Stimulated activated CD4-positive, alpha-beta T cell treated with anti-CD3 and anti-CD28 coated beads, Interleukin-15, amount 100 ng/mL, for 48 hours (primary cell): ENCODE data around the gene OOSP1.
"Not testable (repeated sequence)": the region's sequence is repeated elsewhere in the genome, so short reads cannot be mapped to it uniquely, and the experiment has no call there.

Source experiments
- DNase-seq, 2 donors: peaks; one replicate each; pipeline ENCODE4 v3.0.0-alpha.2; 2020; ENCODE audit warnings: low read depth in 2 of 2

Gene OOSP1

GRCh38 chr11:59960502-59961381 lies 22.5 kb downstream of the OOSP1 start:
- no peak for DNase-seq

GRCh38 chr11:59962107-59962482 lies 23.9 kb downstream of the OOSP1 start:
- no peak for DNase-seq

GRCh38 chr11:59963733-59964132 lies 25.5 kb downstream of the OOSP1 start, which contains the start of gene OOSP4A:
OOSP4A (plus strand) TSS chr11:59964033; CDS start chr11:59964033, 0 bp downstream.
- DNase-seq, result no peak

GRCh38 chr11:59965424-59965823 lies 27.2 kb downstream of the OOSP1 start:
- no peak for DNase-seq

- DNase-seq, result no peak
Observed at GRCh38 chr11:59966201-59966600, 28.0 kb downstream of the OOSP1 start.

GRCh38 chr11:59967677-59968394 lies 29.6 kb downstream of the OOSP1 start:
- DNase-seq, result no peak

GRCh38 chr11:59968395-59968783 lies 30.2 kb downstream of the OOSP1 start:
- DNase-seq, result no peak

GRCh38 chr11:59973097-59973496 lies 34.9 kb downstream of the OOSP1 start:
- DNase-seq, result no peak

GRCh38 chr11:59981106-59981770 lies 43.0 kb downstream of the OOSP1 start:
- no peak for DNase-seq

GRCh38 chr11:59982037-59982436 lies 43.8 kb downstream of the OOSP1 start:
- not testable (repeated sequence) for DNase-seq

- DNase-seq, result no peak
Observed at GRCh38 chr11:59983212-59983611, 45.0 kb downstream of the OOSP1 start.

- no peak for DNase-seq
Observed at GRCh38 chr11:59984368-59984767, 46.1 kb downstream of the OOSP1 start.

GRCh38 chr11:59990421-59990820 lies 52.2 kb downstream of the OOSP1 start:
- no peak for DNase-seq

- DNase-seq, result no peak
Observed at GRCh38 chr11:59992425-59992824, 54.2 kb downstream of the OOSP1 start.

GRCh38 chr11:59997800-59998199 lies 59.6 kb downstream of the OOSP1 start:
- no peak for DNase-seq

- DNase-seq, result no peak
Observed at GRCh38 chr11:59999691-60000090, 61.5 kb downstream of the OOSP1 start.

GRCh38 chr11:60003729-60004128 lies 65.5 kb downstream of the OOSP1 start:
- no peak for DNase-seq

- no peak for DNase-seq
Observed at GRCh38 chr11:60005360-60005759, 67.1 kb downstream of the OOSP1 start.
